GM03348 (cell line): ENCODE measurements around the gene SIMC1.
"Not testable (repeated sequence)": the region's sequence is repeated elsewhere in the genome, so short reads cannot be mapped to it uniquely, and the experiment has no call there.

Experiments
- DNase-seq: peaks from one replicate; pipeline ENCODE4 v3.0.0; 2012; ENCODE audit warnings: low spot score

SIMC1 gene

DNA sequence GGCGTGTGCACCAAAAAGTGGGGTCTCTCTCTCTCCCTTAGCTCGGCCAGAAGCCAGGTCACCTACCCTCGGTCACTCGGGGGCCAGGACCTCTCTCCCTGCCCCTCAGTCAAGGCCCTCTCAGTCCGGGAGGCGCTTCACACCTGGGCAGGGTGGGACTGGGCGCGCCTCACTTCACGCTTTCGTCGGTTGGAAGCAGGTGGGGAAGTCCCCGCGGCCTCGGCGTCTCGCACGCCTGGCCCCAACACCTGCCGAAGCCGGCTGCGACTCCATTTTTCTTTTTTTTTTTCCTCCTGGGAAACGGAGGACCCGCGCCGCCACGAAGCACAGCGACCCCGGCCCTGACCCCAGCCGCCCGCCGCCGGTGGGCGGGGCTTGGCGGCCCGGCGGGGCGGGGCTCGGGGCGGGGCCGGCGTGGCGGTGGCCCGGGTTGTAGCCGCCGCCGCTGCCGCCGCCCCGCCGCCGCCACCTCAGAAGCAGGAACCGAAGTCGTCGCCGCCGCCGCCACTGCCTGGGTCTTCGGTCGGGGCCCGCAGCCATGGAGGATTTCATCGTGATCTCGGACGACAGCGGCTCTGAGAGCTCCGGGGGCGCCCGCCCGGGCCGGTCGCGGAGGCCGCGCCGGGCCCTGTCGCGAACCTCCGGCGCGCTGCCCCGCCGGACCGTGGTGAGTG is at the start of gene SIMC1:
Gene SIMC1, plus strand, starts transcription at position 454 of the 674 bp plus-strand sequence. Its CDS starts 85 bp downstream, at position 539.
- DNase-seq, result peak; percentile 90

DNA sequence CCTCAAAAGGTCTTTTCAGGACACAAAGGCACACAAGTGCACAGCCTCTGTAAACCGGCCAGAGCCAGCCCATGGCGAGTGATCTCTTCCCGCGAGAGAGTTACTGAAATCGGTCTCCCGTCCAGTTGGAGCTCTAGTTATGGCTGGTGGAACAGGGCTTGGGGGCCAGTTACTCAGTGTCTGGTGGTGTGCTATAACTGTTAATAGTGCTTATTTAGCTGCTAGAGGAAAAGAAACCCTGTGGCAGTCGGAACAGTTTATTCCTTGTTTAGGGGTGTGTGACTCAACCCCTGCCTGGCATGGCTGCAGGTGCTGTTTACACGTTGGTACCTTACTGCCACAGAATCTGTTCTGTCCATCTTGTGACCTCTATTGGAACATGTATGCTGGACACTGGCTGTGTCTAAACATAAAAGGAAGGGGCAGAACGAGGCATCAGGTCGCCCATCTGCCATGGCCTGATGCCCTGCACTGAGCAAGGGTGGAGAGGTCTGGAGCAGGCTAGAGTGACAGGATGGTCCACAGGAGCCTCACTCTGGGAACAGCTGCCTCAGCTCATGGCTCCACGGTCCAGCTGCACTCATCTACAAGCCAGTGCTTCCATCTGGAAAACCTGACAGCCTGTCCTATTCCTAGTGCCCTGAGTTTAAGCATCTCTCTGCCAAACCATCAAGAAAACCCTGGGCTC is 49.6 kb upstream of the SIMC1 start:
- DNase-seq, result no peak

DNA sequence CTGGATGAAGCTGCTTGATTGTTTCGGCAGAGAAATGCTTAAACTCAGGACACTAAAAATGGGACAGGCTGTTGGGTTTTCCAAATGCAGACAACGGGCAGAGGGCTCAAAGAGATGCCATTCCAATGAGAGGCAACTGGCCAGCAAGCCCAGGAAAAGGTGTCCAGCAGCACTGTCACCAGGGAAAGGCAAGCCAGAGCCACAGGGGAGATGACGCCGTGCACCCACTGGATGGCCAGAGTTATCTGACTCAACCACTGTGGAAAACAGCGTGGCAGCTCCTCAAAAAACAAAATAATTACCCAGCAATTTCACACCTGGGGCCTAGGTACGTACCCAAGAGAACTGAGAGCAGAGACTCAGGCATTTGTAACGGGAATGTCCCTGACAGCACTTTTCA is 48.4 kb upstream of the SIMC1 start:
- no peak for DNase-seq

DNA sequence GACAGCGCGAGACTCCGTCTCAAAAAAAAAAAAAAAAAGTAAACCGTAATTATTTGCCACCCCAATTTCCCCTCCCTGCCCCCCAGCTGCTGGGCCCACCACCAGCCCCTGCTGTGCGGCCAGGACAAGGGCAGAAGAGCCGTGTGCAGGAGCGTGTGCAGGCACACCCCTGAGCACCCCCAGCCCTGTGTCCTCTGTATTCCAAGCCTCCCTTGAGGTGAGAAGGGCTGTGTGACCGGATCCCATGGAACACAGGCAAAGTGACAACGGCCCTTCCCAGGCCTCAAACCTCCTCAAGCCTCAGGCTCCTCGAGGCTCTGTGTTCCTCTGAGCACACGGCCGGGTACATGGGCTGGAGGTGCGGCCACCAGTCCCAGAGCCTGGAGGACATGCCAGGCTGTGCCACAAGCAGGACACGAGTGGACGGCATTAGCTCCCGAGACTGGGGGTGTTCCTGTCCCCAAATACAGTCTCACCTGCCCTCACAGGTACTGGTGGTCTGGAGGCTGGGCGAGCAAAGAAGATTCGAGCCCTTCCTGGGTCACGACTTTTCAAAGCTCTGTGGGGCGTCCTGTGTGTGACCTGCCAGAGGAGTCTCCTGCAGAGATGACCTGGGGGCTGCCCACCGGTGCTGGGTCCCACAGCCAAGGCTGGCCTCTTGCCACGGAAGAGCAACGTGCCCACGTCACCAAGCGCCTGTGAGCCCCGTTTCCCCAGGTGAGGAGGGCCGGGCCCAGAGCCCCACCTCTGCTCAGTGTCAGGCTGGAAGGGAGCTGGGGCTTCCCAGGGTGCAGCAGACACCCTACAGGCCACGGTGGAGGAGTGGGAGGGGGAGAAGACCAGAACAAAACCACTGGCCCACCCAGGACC is 47.1 kb upstream of the SIMC1 start:
- no peak for DNase-seq

DNA sequence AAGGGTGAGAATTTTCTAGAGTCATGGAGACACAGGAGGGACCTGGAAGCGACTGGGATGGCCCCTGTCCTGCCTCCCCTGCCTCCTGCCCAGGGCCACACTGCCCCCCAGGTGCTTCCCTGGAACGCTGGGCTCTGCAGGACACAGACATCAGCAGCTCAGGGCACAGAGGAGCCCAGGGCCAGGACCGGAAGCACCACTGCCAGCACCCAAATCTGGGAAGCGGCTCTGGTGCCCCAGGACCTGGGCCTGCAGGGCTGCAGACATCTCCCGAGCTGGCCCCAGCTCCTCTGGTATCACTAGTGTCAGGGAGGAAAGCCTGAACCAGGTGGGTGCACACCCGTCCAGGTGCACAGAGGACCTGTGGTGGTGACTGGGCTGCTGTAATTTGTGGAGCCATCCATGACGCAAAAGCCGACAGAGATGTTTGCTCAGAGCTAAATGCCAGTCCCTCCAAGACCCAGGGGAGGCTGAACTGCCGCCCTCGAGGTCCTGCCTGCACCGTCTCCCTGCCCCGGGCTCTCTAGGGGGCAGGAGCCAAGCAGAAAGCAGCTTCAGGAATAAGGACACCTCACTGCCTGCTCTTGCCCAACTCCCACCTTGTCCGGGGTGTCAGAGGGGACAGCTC is 46.0 kb upstream of the SIMC1 start:
- DNase-seq, result no peak

DNA sequence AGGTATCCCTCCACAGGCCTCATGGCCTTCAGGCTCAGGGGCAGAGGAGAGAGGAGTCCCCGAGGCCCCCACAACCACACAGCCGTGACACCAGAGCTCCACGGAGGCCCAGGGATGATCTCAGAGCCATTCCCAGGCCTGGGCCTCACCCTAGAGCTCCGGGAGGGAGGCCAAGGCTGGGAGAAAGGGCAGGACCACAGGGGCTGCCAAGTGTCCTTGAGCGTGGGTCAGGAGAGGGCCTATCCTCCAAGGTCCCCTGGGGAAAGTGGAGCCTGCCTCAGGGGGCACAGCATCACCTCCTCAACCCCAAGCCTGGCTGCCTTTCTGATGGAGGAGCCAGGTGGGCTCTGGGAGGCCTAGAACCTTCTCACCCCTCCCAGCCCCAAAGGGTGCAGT is 45.5 kb upstream of the SIMC1 start:
- DNase-seq, result not testable (repeated sequence)

DNA sequence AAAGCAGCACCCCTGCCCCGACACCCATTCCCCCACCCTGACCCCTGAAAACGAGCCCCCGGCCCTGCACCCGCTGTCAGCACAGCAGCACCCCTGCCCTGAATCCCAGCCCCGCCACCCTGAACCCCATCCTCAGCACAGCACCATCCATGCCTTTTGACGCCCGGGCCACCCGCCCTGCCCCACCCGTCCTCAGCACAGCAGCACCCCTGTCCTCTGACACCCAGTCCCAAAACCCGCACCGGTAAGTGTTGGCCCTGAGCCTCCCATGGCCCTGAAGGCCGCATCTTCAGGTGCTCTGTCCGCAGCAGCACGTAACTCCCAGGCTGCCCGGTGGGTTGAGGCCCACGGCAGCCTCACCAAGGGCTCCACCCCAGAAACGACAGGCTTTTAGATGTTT is 44.6 kb upstream of the SIMC1 start:
- DNase-seq, result not testable (repeated sequence)

DNA sequence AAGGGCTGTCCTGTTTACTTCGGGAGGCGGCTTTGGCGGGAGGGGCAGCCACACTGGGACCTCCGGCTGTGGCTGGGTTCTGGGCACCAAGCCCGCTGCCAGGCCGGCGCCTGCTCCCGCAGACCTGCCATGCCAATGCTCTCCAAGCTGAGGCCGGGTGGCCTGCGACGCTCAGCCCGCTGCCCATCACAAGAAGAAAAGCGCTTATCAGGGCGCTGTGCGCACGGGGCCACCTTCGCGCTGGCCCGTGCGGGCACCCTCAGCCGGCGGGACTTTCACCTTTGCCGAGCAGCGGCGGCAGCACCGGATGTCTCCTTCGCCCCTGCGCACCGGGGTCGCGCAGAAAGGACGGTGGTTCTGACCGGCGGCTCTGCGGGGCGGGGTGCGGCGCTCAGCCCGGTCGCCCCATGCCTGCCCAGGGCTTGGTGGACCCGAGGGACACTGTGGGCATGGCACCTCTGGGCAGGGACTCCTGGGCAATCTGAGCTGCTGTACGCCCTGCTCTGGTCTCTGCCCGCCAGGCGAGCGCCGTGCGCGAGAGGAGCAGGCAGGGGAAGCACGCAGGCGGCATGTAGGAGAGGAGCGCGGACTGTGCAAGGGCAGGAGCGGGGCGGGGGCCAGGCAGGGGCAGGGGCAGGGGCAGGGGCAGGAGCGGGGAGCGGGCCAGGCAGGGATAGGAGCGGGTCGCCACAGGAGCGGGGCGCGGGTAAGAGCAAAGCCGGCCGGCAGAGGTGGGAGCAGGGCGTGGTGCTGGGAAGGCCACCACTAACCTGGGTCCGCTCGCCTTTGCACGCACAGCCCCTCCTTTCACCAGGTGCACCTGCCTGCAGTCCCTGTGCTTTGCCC is 43.8 kb upstream of the SIMC1 start:
- not testable (repeated sequence) for DNase-seq

DNA sequence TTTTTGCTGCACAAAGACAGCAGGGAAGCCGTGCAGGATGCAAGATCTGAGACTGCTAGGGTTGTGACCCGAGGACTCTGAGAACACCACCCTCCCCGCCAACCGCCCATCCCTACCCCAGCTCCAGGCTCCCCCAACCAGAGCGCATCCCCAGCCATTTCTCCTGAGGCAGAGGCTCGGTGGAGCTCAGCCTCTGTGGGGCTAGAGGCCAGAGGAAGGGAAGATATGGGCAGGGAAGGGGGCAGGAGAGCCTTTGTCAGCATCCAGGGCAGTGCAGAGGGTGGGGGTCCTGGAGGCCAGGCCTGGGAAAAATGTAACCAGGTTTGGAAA is 43.2 kb upstream of the SIMC1 start:
- not testable (repeated sequence) for DNase-seq

DNA sequence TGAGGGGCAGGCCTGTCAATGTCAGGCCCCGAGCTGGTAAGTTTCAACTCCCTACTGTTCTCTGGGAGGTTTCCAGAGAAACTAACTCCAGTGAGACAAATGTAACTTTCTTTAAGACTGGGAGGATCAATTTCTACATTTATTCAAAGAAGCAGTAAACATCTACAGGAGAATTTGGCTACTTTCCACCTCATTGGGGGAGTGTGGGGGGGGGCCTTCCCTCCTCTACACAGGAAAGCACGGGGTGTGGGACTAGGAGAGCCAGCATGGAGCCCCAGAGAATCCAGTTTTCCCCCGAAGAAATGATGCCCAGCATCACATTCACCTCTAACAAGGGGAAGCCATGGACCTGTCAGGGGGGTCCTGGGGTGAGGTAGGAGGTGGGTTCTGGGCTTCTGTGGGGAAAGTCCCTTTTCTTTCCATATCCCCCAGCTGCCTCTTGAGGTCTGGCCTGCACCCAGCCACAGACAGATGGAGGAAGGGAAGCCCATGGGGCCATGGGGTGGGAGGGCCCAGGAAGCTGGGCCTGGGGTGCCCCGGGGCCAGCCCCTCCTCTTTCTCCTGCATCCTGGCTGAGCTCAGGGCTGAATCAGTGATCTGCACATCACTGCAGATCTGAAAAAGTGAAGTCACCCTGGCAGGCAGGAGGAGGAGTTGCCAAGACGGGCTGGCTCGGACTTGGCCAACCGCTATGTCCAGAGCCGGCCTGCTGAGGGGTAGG is 42.6 kb upstream of the SIMC1 start:
- not testable (repeated sequence) for DNase-seq

DNA sequence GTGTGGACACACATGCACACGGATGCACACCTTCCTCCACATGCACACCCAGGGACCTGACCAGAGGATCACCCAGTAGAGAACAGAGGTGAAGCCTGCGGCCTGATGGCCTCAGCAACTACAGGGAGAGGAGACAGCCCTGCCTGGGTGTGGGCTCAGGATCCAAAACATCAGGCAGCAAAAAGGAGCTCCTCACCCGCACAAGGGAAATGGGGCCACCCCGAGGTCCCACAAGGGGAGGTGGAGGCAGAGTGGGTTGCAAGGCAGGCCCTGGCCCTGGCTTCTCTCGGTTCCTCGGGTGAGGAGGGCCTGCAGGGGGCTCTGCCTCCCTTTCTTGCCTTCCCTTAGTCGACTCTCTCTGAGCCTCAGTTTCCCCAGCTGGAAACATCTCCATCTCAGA is 41.4 kb upstream of the SIMC1 start:
- not testable (repeated sequence) for DNase-seq

DNA sequence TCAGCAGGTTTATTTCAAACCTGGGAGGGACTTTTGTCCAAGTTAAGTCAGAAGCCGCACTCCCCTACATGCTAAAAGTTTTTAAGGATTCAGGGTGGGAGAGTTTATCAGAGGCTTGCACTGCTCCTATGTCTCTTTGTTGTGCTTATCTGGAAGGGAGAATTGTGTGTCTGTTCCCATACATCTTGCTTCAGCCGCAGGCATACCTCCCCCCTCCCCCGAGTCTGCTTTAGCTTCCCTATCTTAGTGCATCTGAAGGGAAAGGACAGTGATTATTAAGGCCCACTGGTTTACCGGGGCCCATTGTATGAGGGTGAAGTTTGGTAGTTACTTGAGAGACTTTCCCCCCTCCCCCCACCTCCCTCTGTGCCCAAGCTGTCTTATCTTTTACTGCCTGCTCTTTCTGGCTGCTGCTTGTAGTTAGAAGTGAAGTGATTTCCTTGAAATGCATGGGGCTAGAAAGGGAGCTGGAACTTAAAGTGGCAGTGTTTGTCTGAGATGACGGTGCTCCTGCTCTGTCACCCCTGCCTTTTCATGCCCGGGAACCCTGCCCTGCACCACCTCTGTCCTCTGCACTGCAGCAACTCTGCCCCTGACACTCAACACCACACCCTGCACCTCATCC is 40.9 kb upstream of the SIMC1 start:
- DNase-seq, result not testable (repeated sequence)

DNA sequence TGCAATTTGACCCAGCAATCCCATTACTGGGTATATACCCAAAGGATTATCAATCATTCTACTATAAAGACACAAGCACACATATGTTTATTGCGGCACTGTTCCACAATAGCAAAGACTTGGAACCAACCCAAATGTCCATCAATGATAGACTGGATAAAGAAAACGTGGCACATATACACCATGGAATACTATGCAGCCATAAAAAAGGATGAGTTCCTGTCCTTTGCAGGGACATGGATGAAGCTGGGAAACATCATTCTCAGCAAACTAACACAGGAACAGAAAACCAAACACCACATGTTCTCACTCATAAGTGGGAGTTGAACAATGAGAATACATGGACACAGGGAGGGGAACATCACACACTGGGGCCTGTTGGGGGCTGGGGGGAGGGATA is 39.9 kb upstream of the SIMC1 start:
- not testable (repeated sequence) for DNase-seq

DNA sequence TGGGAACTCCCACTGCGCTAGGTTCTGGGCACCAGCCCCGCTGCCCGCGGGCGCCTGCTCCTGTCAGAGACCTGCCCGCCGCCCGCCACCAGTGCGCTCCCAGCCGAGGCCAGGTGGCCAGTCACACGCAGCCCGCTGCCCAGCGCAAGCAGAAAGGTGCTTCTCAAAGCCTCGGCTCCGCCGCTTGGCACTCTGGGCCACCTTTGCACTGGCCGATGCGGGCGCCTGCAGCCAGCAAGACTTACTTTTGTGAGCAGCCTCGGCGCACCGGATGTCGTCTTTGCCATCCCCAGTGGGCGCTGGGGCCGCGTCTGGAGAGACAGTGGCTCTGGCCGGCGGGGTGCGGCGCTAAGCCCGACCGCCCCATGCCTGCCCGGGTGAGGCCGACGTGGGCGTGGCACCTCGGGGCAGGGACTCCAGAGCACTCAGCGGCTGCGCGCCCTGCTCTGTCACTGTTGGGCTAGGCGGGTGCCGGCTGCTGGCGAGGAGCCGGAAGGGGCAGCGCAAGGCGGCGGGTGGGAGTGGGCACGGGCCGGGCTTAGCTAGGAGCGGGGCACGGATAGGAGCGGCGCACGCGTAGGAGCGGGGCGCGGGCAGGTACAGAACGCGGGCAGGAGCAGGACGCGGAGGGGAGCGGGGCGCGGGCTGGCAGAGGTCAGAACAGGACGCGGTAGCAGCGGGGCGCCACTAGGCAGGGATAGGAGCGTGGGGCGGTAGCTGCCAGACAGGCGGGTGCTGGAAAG is 39.1 kb upstream of the SIMC1 start:
- DNase-seq, result not testable (repeated sequence)

DNA sequence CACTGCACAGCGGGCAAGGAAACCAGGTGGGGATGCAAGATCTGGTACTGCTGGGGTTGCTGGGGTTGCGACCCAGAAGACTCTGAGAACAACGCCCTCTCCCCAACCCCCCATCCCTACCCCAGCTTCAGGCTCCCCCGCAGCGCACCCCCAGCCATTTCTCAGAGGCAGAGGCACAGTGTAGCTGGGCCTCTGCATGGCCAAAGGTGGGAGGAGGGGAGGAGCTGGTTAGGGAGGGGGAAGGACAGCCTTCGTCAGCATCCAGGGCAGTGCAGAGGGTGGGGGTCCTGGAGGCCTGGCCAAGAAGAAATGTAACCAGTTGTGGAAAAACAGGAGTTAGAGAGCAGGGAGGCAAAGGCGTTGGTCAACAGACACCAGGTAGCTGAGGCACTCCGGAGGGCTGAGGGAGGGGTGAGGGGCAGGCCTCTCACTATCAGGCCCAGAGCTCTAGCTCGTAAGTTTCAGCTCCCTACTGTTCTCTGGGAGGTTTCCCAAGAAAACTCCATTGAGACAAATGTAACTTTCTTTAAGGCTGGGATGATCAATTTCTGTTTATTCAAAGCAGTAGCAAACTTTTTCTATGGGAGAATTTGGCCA is 38.3 kb upstream of the SIMC1 start:
- not testable (repeated sequence) for DNase-seq

DNA sequence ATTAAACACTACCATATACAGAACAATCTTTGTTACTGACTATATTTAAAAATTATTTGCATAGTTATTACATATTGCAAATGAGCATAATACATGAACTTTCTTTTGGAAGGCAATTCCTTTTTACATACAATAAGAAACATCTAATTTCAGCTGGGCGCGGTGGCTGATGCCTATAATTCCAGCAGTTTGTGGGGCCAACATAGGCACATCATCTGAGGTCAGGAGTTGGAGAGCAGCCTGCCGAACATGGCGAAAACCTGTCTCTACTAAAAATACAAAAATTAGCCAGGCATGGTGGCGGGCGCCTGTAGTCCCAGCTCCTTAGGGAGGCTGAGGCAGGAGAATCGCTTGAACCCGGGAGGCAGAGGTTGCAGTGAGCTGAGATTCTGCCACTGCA is 36.4 kb upstream of the SIMC1 start:
- DNase-seq, result no peak

DNA sequence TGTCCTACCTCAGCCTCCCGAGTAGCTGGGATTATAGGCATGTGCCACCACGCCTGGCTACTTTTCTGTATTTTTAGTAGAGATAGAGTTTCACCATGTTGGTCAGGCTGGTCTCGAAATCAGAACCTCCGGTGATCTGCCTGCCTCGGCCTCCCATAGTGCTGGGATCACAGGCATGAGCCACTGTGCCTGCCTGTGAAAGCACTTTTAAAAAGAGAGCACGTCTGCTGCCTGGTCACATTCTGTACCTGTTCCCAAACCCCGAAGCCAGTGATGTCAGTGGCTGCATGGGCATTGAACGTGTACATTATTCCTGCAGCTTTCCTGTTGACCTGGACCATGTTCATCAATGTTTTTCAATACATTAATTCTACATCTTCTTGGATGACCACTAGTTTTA is 35.1 kb upstream of the SIMC1 start:
- no peak for DNase-seq

DNA sequence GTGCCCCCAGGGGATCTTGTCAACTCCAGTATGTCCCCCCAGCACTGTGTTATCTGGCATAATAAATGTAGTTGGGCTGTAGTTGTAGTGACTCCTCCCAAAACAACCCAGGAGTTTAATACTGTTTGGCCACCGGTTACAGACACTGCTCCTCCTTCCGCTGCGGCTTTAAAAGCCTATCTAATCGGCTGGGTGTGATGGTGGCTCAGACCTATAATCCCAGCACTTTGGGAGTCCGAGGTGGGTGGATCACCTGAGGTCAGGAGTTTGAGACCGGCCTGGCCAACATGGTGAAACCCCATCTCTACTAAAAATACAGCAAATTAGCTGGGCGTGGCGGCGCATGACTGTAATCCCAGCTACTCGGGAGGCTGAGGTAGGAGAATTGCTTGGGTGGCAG is 34.7 kb upstream of the SIMC1 start:
- not testable (repeated sequence) for DNase-seq

DNA sequence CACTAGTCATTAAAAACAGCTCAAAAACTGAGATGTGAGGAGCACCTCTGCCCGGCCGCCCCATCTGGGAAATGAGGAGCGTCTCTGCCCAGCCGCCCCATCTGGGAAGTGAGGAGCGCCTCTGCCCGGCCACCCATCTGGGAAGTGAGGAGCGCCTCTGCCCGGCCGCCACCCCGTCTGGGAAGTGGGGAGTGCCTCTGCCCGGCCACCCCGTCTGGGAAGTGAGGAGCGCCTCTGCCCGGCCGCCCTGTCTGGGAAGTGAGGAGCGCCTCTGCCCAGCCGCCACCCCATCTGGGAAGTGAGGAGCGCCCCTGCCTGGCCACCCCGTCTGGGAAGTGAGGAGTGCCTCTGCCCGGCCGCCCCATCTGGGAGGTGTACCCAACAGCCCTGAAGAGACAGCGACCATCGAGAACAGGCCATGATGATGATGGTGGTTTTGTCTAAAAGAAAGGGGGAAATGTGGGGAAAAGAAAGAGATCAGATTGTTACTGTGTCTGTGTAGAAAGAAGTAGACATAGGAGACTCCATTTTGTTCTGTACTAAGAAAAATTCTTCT is 23.7 kb upstream of the SIMC1 start:
- DNase-seq, result not testable (repeated sequence)
